A673 (cell line): Measurements from ENCODE around the gene NFATC4.

Source experiments
- CTCF ChIP-seq: fragments of 300-800, 200-600 bp; sonication (generic); conservative IDR thresholded peaks from 2 replicates; pipeline ENCODE4 v1.5.1; 2017; ENCODE audit warnings: low read depth, mild to moderate bottlenecking, antibody characterized with exemption, low read length, moderate library complexity, mixed read lengths
- EZH2 ChIP-seq: fragments of 200-600 bp; sonication (generic); IDR thresholded peaks from 2 replicates; pipeline ENCODE4 v1.6.1; 2017; ENCODE audit warnings: borderline replicate concordance, low read depth, mild to moderate bottlenecking, mixed read lengths, antibody characterized with exemption, low read length; ENCODE audit not compliant: poor library complexity, severe bottlenecking

GRCh38 chr14:24408764-24409163 lies 40.8 kb downstream of the NFATC4 start:
- TF ChIP-seq CTCF (no peak), EZH2 (no peak)
